IMR-90 (cell line): ENCODE data around the gene LRRFIP1. TPM values are rescaled to one million over a fixed set of nuclear protein-coding genes. Genes with fewer than 3 reads are reported as not detected.

Experiments
- ATAC-seq: fragments of 200-7000 bp; cut with Tn5 transposase; 2 replicates; pipeline ENCODE4 v1.9.1; 2020; ENCODE audit warnings: low read depth, mild to moderate bottlenecking, moderate library complexity
- BruUV-seq: library from RNA; stranded (reverse); fragments of 400-500 nt; replicated peaks from 2 replicates; lab custom pipeline; 2021; lab: Mats Ljungman, UMichigan
- CTCF ChIA-PET: fragments of 300-600 bp; formaldehyde crosslinking; extraction: SDS; loops from one replicate; lab custom pipeline; 2021; ENCODE audit warnings: antibody characterized with exemption; lab: Yijun Ruan, JAX
- POLR2A ChIA-PET: fragments of 300-600 bp; sonication (Branson Sonifier 250); formaldehyde crosslinking; loops from one replicate; lab custom pipeline; 2022; ENCODE audit warnings: antibody characterized with exemption; ENCODE audit not compliant: unreplicated experiment; lab: Charles Lee
- DNase-seq: peaks from one replicate; pipeline ENCODE4 v3.0.0; 2013
- H2AFZ ChIP-seq: replicated peaks from 2 replicates; pipeline ENCODE3; 2013; ENCODE audit warnings: low read length, mild to moderate bottlenecking; ENCODE audit not compliant: poor library complexity
- H2AK5ac ChIP-seq: 2 replicates; pipeline ENCODE4 v1.6.1; 2013; ENCODE audit warnings: low read depth, low read length, inconsistent platforms
- H2AK9ac ChIP-seq: replicated peaks from 2 replicates; pipeline ENCODE3; 2013; ENCODE audit warnings: mild to moderate bottlenecking, low read depth, low read length, moderate library complexity; ENCODE audit not compliant: poor library complexity
- H2BK120ac ChIP-seq: 2 replicates; pipeline ENCODE4 v1.6.1; 2013; ENCODE audit warnings: low read depth, low read length, inconsistent platforms
- H2BK15ac ChIP-seq: 3 replicates; pipeline ENCODE4 v1.6.1; 2013; ENCODE audit warnings: low read depth, low read length, inconsistent platforms
- H2BK20ac ChIP-seq: 2 replicates; pipeline ENCODE4 v1.6.1; 2013; ENCODE audit warnings: low read depth, mild to moderate bottlenecking, inconsistent platforms, low read length, moderate library complexity
- H2BK5ac ChIP-seq: 2 replicates; pipeline ENCODE4 v1.6.1; 2013; ENCODE audit warnings: mild to moderate bottlenecking, low read depth, low read length, inconsistent platforms; ENCODE audit not compliant: poor library complexity, severe bottlenecking
- H3K14ac ChIP-seq: replicated peaks from 2 replicates; pipeline ENCODE4 v1.6.1; 2013; ENCODE audit warnings: low read depth, low read length, inconsistent platforms
- H3K18ac ChIP-seq: 2 replicates; pipeline ENCODE4 v1.6.1; 2013; ENCODE audit warnings: low read depth, low read length, control low read depth
- H3K23ac ChIP-seq: 2 replicates; pipeline ENCODE4 v1.6.1; 2013; ENCODE audit warnings: low read depth, low read length, inconsistent platforms
- H3K27ac ChIP-seq: 2 replicates; pipeline ENCODE4 v1.5.1; 2013; ENCODE audit warnings: mild to moderate bottlenecking, control low read depth, low read length; ENCODE audit not compliant: insufficient read depth
- H3K27me3 ChIP-seq: 2 replicates; pipeline ENCODE4 v1.6.1; 2013; ENCODE audit warnings: low read length; ENCODE audit not compliant: control insufficient read depth, insufficient read depth
- H3K36me3 ChIP-seq: 2 replicates; pipeline ENCODE4 v1.6.1; 2013; ENCODE audit warnings: low read length, mixed read lengths; ENCODE audit not compliant: control insufficient read depth, insufficient read depth
- H3K4ac ChIP-seq: 2 replicates; pipeline ENCODE4 v1.6.1; 2013; ENCODE audit warnings: low read depth, low read length, inconsistent platforms
- H3K4me1 ChIP-seq: 2 replicates; pipeline ENCODE4 v1.6.1; 2013; ENCODE audit warnings: low read length, mixed read lengths; ENCODE audit not compliant: control insufficient read depth, insufficient read depth
- H3K4me2 ChIP-seq: 2 replicates; pipeline ENCODE4 v1.6.1; 2013; ENCODE audit warnings: low read depth, mild to moderate bottlenecking, control low read depth, low read length, moderate library complexity
- H3K4me3 ChIP-seq: 2 replicates; pipeline ENCODE4 v1.5.1; 2013; ENCODE audit warnings: low read depth, mild to moderate bottlenecking, control low read depth, low read length, moderate library complexity; ENCODE audit not compliant: insufficient read depth
- H3K56ac ChIP-seq: 2 replicates; pipeline ENCODE4 v1.6.1; 2013; ENCODE audit warnings: low read length, inconsistent platforms; ENCODE audit not compliant: insufficient read depth; ENCODE audit errors: extremely low read depth
- H3K79me1 ChIP-seq, 2 experiments: 2 replicates each; pipeline ENCODE4 v1.6.1; 2013; ENCODE audit warnings: low read length in 2 of 2, inconsistent platforms in 1 of 2, low read depth in 1 of 2
- H3K9ac ChIP-seq: 2 replicates; pipeline ENCODE4 v1.6.1; 2013; ENCODE audit warnings: low read depth, low read length, control low read depth
- H3K9me1 ChIP-seq: 2 replicates; pipeline ENCODE4 v1.6.1; 2013; ENCODE audit warnings: low read length, inconsistent platforms; ENCODE audit not compliant: insufficient read depth
- H3K9me3 ChIP-seq: 2 replicates; pipeline ENCODE4 v1.6.1; 2013; ENCODE audit warnings: low read length; ENCODE audit not compliant: control insufficient read depth, insufficient read depth
- H4K20me1 ChIP-seq: 2 replicates; pipeline ENCODE4 v1.6.1; 2013; ENCODE audit warnings: low read length, inconsistent platforms; ENCODE audit not compliant: insufficient read depth
- H4K5ac ChIP-seq: 2 replicates; pipeline ENCODE4 v1.6.1; 2013; ENCODE audit warnings: mild to moderate bottlenecking, low read depth, low read length, control low read depth
- H4K8ac ChIP-seq, 2 experiments: 2 replicates each; pipeline ENCODE4 v1.6.1; 2013; ENCODE audit warnings: low read depth in 2 of 2, low read length in 2 of 2, control low read depth in 1 of 2, inconsistent platforms in 1 of 2
- H4K91ac ChIP-seq: 2 replicates; pipeline ENCODE4 v1.6.1; 2013; ENCODE audit warnings: low read depth, low read length, inconsistent platforms; ENCODE audit not compliant: insufficient read depth
- BHLHE40 ChIP-seq: fragments of 150-350 bp; IDR thresholded peaks from 2 replicates; pipeline ENCODE4 v1.6.1; 2016; ENCODE audit warnings: mild to moderate bottlenecking, low read depth, low read length
- ELK1 ChIP-seq: fragments of 150-350 bp; IDR thresholded peaks from 2 replicates; pipeline ENCODE4 v1.6.1; 2016; ENCODE audit warnings: low read depth, mild to moderate bottlenecking, low read length, moderate library complexity, borderline replicate concordance
- MXI1 ChIP-seq: IDR thresholded peaks from 2 replicates; pipeline ENCODE4 v1.6.1; 2012; ENCODE audit warnings: low read depth, mild to moderate bottlenecking, low read length, moderate library complexity, borderline replicate concordance
- SMC3 ChIP-seq: fragments of 150-350 bp; IDR thresholded peaks from 2 replicates; pipeline ENCODE4 v1.6.1; 2016; ENCODE audit warnings: low read depth, mild to moderate bottlenecking, antibody characterized with exemption, low read length, moderate library complexity
- WGBS, 2 experiments: methylation state at CpG; one replicate each; pipeline versions ENCODE4 v1.1.5 to v1.1.7; 2013; ENCODE audit warnings: missing lambda C conversion rate in 2 of 2; ENCODE audit not compliant: insufficient read length in 1 of 2; ENCODE audit errors: extremely low coverage in 2 of 2; 5-methylcytosine and 5-hydroxymethylcytosine counted together
- dilution Hi-C: fragments of 300-500 bp; cut with HindIII; formaldehyde crosslinking; loops from one replicate; pipeline ENCODE4 v1.14.3; 2018; ENCODE audit warnings: low sequenced_read_pairs; ENCODE audit not compliant: unreplicated experiment
- in situ Hi-C: fragments of 300-500 bp; cut with MboI; formaldehyde crosslinking; loops from 3 replicates; pipeline ENCODE4 v1.14.3; 2019; ENCODE audit warnings: low sequenced_read_pairs, inconsistent platforms, mixed read lengths
- intact Hi-C: fragments of 100-400 bp; cut with micrococcal nuclease; formaldehyde crosslinking; loops from 2 replicates; pipeline ENCODE4 v1.10.0; 2022
- polyA plus RNA-seq, 3 experiments: library from polyadenylated mRNA; depleted of rRNA; stranded (reverse); fragments of >200 nt; gene quantifications; 2 replicates each; pipeline ENCODE4 v1.2.3, GENCODE V29; 2012; ENCODE audit warnings: low replicate concordance in 1 of 3
- total RNA-seq: library from RNA; depleted of rRNA; stranded (reverse); fragments of >200 nt; gene quantifications from 2 replicates; pipeline ENCODE4 v1.2.3, GENCODE V29; 2012

LRRFIP1 gene
- total and polyA plus RNA-seq, 2 of the 4 experiments (the other 2 are of a cell fraction), result 52.2 to 54.4 TPM

DNA sequence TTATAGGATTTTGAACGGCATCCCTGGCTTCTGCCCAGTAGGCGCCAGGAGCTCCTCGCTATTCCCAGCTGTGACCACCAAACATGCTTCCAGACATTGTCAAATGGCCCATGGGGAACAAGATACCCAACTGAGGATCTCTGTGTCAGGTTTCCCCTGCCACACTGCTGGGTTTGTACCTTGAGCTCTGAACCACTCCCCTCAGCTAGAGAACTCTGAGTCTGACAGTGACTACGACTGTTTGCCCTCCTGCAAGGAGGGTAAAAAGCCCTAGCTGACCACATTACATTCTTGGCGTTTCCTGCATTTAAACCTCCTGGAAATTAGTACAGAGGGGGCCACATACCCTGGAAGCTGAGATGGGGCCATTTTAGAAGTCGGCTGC lies 12.4 kb downstream of the LRRFIP1 start:
- no peak overlapping the region for H3K18ac ChIP-seq
- H3K9me3 ChIP-seq, result no peaks in the 10 kb centered on the region
- no peak overlapping the region for H2BK15ac ChIP-seq
- WGBS, 2 experiments, result 89% methylated on average over 3 of the region's 6 CpGs; no CpG with 5 or more reads in 1 of the 2 experiments
- H4K91ac ChIP-seq, result no peak overlapping the region
- no peak overlapping the region for H4K5ac ChIP-seq
- peaks cover 15% of the 10 kb centered on the region for H3K9me1 ChIP-seq
- H2BK120ac ChIP-seq, result no peak overlapping the region
- ChIA-PET CTCF (interaction anchor here (1.1 kb wide), 1 partner anchor 21 kb away, joined by 3 read pairs; no protein-coding TSS in a partner anchor), POLR2A (no interaction called here)
- H3K36me3 ChIP-seq, result peaks cover 3% of the 10 kb centered on the region
- H2AFZ ChIP-seq, result no peak overlapping the region
- no peak overlapping the region for H3K14ac ChIP-seq
- no peak overlapping the region for H3K4me2 ChIP-seq
- peak overlapping the region; percentile 13; the same call in 1 of the 2 replicates for H2AK5ac ChIP-seq
- no peak for DNase-seq
- in situ Hi-C loops, result no loop called here
- no peak overlapping the region for H3K4ac ChIP-seq
- H3K56ac ChIP-seq, result no peak overlapping the region
- no peak for ATAC-seq
- dilution Hi-C loops, result no loop called here
- H3K4me1 ChIP-seq, result no peaks in the 10 kb centered on the region; the same call in 1 of the 2 replicates
- H3K27me3 ChIP-seq, result no peaks in the 10 kb centered on the region
- no peak overlapping the region for H3K9ac ChIP-seq
- no peak overlapping the region for H2BK5ac ChIP-seq
- no TSS peak for BruUV-seq
- no peak overlapping the region for H4K8ac ChIP-seq
- H2AK9ac ChIP-seq, result no peak overlapping the region
- TF ChIP-seq MXI1 (no peak), ELK1 (no peak), SMC3 (no peak), BHLHE40 (no peak)
- intact Hi-C loops, result no loop called here
- H3K23ac ChIP-seq, result no peak overlapping the region; the same call in 1 of the 2 replicates
- H4K20me1 ChIP-seq, result peaks cover 51% of the 10 kb centered on the region
- H2BK20ac ChIP-seq, result no peak overlapping the region
- no peak overlapping the region for H3K4me3 ChIP-seq
- H3K79me1 ChIP-seq, result peaks cover 47 to 90% of the 10 kb centered on the region in 2 experiments
- no peak overlapping the region for H3K27ac ChIP-seq
